Stimulated activated CD4-positive, alpha-beta T cell treated with anti-CD3 and anti-CD28 coated beads, Interleukin-1b, Interleukin-23, amount 100 ng/mL, for 48 hours (primary cell): ENCODE data around the gene NR2C2.

Experiments
- DNase-seq: peaks from one replicate; pipeline ENCODE4 v3.0.0-alpha.2; 2020

NR2C2 gene

GRCh38 chr3:14921811-14922705, 25.3 kb upstream of the NR2C2 start:
- no peak for DNase-seq

GRCh38 chr3:14922863-14923262, 24.5 kb upstream of the NR2C2 start:
- DNase-seq = no peak

GRCh38 chr3:14923476-14923875, 23.9 kb upstream of the NR2C2 start:
- DNase-seq = no peak

- DNase-seq = no peak
These were observed 21.4 kb upstream of the NR2C2 start for GRCh38 chr3:14925729-14926591.

GRCh38 chr3:14926592-14926991, 20.8 kb upstream of the NR2C2 start:
- no peak for DNase-seq

DNA sequence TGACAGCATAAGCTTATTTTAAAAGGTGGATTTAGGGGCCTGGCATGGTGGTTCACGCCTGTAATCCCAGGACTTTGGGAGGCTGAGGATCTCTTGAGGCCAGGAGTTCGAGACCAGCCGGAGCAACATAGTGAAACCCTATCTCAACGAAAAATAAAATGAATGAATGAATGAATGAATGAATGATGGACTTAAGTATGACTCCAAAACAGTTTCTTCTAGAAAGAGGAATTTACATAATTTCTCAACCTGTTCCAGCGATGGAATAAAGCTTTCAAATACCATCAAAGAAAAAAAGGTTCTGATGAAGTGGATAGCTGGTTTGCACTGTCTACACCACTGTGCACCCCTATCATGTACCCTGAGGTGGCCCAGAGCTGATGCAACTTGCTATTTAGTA, 20.1 kb upstream of the NR2C2 start:
- no peak for DNase-seq

- no peak for DNase-seq
These were observed 17.9 kb upstream of the NR2C2 start for GRCh38 chr3:14929310-14930074.

DNA sequence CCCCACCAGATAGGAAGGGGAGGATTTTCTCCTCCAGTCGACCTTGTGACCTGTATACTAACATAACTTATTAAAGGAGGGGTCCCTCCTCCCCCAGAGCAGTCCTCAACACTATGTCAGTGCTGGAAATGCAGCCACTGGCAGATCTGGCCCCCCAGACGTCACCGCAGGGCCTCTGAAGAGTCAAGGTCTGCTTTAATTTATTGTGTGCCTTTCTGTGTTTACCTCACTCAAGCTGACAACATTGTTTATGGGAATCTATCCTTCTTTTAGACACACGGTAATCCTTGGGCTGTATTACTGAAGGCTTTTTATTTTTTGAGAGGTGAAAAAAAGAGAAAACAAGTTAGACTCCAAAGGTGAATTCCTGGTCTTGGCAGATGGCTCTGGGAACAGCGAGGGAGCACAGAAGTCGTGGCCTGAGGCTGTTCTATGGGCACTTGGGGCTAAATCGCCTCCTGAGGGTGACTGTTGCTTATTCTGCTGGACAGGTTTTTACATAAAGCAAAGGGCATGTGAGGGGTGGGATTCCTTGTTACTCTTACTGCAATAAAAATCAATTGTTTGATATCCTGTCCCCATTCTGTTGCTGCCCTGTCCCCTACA, 13.5 kb upstream of the NR2C2 start:
- no peak for DNase-seq

- DNase-seq = no peak
These were observed 11.6 kb upstream of the NR2C2 start for GRCh38 chr3:14935592-14936345.

DNA sequence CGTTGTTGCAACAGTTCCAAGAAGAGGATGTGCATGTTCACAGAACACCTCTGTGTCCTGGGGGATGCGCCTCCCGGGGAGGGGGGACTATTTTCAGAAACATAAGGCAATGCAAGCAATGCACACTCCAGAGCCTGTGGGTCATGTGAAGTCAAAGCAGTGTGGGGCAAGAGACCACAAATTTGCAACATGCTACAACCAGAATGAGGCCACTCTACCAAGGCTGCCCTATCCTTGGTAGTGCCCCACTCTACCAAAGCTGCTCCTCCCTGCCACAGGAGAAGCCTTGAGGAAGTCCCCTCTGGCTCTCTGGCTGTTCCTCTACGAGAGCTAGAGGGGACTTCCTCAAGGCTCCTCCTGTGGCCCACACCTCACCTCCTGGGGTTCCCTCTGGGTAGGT, 8.4 kb upstream of the NR2C2 start:
- DNase-seq = no peak

- DNase-seq = no peak
These were observed 5.5 kb upstream of the NR2C2 start for GRCh38 chr3:14941871-14942270.

- DNase-seq = no peak
These were observed 4.3 kb upstream of the NR2C2 start for GRCh38 chr3:14943042-14943441.

DNA sequence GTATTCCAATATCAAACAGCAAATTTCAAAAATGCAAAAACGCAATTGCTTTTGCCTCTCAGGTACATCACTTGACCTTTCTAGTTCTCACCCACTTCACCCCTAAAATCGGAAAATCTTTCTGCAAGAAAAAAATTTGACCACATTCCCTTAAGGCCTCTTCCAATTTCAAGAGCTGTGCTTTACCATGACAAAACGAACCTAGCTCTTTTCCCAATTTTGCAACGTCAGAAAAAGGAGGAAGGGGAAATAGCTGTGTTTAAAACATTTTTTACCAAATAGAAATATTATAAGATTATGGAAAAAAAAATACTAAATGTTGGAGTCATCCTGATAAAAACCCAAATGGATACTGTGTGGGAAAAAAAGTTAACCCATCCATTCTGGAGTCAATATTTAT, 1.1 kb upstream of the NR2C2 start:
- DNase-seq = no peak

DNA sequence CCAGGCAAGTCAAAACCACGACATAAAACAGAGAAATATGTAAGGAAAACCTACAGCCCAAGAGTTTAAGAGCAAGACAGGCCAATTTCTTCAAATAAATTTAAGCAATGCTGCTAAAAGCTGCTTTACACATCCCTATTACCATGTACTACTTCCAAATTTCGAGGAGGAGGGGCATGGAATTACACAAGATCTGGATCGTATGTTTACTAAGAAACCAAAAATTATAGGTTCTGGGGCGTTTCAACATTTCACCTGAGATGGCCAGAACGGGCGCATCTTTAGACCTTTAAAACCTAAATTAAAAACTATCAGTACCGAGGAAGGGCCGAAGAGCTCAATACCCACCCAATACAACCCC, 664 bp upstream of the NR2C2 start:
- no peak for DNase-seq

GRCh38 chr3:14947886-14948608, 664 bp downstream of the NR2C2 start:
- DNase-seq = peak; percentile 96

GRCh38 chr3:14948609-14949038, 1.2 kb downstream of the NR2C2 start:
- no peak for DNase-seq

- no peak for DNase-seq
These were observed 1.7 kb downstream of the NR2C2 start for GRCh38 chr3:14949126-14949525.

DNA sequence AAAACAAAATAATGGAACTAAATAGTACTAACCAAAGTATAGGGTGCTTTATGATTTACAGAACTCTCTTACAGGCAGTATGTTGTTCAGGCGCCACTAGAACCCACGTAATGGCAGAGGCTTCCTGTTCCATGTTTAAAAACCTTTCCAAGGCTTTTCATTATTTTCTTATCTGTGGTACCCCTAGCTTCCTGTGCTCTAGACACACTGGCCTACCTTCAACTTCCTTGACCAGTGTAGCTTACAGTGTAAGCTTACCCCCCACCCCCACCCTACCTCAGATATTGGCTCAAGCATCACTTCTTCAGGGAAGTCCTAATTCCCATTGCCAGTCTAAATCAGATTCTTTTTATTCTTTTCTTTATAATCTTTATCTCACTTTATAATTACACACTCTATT, 2.9 kb downstream of the NR2C2 start:
- no peak for DNase-seq

- no peak for DNase-seq
These were observed 9.8 kb downstream of the NR2C2 start for GRCh38 chr3:14957153-14957552.

DNA sequence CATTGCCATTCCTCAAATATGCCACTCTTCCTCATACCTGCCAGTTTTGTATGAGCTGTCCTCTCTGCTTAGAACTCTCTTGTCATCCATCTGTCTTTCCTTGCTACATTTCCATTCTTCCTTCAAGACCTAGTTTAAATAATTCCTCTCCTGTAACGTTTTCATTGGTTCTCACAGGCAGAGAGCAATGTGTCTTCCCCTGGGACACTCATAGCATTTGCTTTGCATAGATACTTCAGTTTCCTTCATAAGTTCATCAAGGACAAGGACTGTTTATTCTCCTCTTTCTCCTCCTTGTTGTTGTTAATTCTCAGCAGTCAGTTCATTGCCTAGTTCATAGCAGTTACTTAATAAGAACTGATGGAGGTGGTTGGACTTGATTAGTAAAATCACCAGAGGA, 10.5 kb downstream of the NR2C2 start:
- DNase-seq = no peak

- no peak for DNase-seq
These were observed 12.1 kb downstream of the NR2C2 start for GRCh38 chr3:14959359-14959943.
